ENCODE measurements around the gene NR2F2.

NR2F2 gene

DNA sequence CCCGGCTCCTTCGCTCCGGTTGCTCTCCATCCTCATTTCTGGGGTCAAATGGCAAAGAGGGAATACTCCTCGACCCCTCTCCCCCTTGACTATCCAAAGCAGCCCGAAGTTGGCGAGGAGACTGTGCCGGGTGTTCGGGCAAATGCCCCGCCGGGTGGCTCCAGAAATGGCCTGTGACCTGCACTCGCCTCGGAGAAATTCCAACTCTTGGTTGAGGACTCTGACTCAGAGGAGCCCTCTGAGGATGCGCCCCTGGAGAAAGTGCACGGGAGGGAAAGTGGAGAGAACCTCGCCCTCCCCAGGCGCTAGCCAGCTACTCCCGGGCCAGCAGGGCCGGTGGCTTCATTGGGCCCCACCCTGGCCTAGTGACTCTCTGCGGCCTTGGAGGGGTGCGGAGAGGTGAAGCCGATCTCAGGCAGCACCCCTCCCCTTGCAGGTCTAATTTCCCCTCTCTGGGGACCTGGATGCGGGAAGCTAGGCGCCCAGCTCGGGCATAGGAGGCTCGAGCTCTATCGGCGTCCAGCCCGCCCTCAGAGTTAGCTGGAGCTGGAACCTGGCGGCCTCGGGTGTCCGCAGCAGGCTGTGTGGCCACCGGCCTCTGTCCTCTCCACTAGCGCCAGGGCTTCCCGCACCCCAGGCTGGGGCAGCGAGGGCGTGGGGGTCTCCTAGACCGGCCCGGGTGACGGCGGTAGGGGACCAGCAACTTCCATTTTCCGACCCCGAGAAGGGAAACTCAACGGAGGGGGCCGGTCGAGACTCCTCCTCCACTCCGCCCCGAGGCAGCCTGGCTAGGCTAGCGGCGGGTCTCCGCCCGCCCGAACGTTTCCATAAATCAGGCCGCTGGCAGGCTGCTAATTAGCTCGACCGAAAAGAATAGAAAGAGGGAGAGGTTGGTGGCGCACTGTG, 29.4 kb downstream of the NR2F2 start:
- in situ Hi-C loops (cut with MboI; ENCODE audit: low pct_unique_long_range_greater_than_20kb, low sequenced_read_pairs, unreplicated experiment) = no loop called here
- TF ChIP-seq, protein P1, sequence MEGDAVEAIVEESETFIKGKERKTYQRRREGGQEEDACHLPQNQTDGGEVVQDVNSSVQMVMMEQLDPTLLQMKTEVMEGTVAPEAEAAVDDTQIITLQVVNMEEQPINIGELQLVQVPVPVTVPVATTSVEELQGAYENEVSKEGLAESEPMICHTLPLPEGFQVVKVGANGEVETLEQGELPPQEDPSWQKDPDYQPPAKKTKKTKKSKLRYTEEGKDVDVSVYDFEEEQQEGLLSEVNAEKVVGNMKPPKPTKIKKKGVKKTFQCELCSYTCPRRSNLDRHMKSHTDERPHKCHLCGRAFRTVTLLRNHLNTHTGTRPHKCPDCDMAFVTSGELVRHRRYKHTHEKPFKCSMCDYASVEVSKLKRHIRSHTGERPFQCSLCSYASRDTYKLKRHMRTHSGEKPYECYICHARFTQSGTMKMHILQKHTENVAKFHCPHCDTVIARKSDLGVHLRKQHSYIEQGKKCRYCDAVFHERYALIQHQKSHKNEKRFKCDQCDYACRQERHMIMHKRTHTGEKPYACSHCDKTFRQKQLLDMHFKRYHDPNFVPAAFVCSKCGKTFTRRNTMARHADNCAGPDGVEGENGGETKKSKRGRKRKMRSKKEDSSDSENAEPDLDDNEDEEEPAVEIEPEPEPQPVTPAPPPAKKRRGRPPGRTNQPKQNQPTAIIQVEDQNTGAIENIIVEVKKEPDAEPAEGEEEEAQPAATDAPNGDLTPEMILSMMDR (IDR thresholded peaks at IDR 0.05; ENCODE audit: extremely low read depth, insufficient read depth, missing control alignments) = no peak
- no peak for DNase-seq (ENCODE audit: low spot score)

DNA sequence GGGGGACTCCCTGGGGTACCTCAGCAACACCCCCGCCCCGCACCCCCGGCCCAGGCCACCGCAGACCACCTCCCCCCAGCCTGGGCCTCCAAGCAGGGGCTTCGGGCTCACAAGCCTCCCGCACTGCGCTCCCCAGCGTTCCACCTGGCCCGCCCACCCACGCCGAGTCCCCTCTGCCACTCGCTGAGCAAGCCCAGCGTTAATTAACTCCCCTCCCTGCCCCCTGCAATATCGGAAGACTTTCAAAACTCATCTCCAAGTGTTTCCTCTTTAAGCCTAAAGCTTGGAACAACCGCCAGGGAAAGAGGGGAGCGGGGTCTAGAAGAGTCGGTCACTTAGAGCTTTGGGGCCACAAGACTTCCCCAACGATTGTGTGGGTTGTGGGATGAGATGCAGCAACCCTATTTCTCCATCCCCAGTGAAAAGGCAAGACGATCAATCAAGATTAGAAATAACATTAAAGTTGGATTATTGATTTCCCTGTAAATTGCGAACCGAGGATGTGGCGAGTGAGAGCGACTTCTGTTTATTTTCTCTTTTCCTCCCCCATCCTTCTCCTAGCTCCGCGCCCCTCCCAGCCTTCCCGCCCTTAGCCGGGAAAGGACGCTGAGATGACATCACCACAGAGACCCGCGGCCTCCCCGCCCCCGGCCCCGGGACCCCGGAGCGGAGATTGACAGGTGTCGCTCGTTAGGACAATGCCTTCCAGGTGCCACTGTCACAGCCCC, 30.2 kb downstream of the NR2F2 start:
- TF ChIP-seq, protein P1 (IDR thresholded peaks at IDR 0.05; ENCODE audit: extremely low read depth, insufficient read depth, missing control alignments) = no peak
- DNase-seq (ENCODE audit: low spot score) = peak; percentile 32
- in situ Hi-C loops (cut with MboI; ENCODE audit: low pct_unique_long_range_greater_than_20kb, low sequenced_read_pairs, unreplicated experiment) = no loop called here

DNA sequence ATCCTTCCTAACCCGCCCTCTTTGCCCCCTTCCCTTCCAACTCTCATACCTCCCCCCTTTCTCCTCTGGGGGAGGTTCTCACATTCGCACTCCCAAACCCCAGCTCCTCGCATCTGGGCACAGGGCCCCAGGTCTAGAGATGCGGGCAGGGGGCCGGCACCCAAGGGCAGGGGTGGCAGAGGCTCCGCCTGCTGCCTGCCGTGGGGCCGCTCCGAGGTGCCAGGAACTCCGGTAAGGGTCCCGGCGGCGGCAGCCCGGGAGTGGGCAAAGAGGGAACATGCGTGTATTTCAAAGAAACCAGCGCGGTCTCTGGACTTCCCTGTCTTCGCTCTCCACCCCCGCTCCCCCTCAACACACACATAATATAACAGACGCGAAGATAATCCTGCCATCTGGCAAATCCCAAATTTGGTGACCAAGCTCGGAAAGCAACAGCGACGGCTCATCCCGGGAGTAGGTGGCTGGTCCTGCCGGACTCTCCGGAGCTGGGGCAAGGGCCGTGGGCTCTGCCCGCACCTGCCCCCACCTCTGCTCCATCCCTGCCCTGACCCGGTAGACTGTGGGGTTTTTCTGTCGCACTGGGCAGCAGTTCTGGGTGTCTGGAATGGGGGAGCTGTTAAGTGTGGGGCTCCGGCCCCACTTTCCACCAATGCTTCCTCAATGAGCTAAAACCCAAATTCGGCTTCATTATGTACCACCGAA, 31.0 kb downstream of the NR2F2 start:
- in situ Hi-C loops (cut with MboI; ENCODE audit: low pct_unique_long_range_greater_than_20kb, low sequenced_read_pairs, unreplicated experiment) = no loop called here
- TF ChIP-seq, protein P1 (IDR thresholded peaks at IDR 0.05; ENCODE audit: extremely low read depth, insufficient read depth, missing control alignments) = no peak
- peak; percentile 27 for DNase-seq (ENCODE audit: low spot score)

DNA sequence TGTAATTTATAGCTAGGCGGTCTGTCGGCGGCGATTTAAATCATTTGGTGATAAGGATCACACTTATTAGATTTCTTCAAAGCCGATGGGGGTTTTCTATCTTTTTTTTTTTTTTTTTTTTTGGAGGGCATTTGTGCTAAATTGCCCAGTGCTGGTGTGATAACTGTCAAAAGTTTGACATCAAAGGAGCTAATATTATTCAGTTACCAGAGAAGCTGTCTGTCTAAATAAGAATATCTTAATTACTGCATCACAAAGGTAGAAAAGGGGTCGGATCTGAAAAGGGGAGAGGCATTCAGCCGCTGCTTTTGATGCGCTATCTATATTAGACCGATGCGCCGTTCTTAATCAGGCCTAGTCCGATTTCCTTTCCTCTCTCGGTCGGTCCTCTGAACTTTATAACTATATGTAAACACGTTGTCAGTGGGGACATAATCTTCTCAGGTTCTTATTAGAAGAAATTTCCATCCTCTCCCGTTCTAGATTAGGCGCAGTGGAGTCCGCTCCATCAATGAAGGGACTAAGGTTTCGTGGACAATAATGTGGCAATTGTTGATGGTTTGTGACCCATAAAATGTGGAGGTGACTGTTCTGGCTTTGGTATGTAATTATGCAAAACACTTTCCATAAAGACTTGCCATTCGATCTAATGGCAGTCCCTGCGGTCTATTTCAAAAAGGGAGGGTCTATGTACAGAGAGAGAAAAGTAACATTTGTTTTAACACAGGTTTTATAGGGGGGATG, 31.7 kb downstream of the NR2F2 start:
- peak; percentile 36 for DNase-seq (ENCODE audit: low spot score)
- in situ Hi-C loops (cut with MboI; ENCODE audit: low pct_unique_long_range_greater_than_20kb, low sequenced_read_pairs, unreplicated experiment) = no loop called here
- TF ChIP-seq, protein P1 (IDR thresholded peaks at IDR 0.05; ENCODE audit: extremely low read depth, insufficient read depth, missing control alignments) = no peak

DNA sequence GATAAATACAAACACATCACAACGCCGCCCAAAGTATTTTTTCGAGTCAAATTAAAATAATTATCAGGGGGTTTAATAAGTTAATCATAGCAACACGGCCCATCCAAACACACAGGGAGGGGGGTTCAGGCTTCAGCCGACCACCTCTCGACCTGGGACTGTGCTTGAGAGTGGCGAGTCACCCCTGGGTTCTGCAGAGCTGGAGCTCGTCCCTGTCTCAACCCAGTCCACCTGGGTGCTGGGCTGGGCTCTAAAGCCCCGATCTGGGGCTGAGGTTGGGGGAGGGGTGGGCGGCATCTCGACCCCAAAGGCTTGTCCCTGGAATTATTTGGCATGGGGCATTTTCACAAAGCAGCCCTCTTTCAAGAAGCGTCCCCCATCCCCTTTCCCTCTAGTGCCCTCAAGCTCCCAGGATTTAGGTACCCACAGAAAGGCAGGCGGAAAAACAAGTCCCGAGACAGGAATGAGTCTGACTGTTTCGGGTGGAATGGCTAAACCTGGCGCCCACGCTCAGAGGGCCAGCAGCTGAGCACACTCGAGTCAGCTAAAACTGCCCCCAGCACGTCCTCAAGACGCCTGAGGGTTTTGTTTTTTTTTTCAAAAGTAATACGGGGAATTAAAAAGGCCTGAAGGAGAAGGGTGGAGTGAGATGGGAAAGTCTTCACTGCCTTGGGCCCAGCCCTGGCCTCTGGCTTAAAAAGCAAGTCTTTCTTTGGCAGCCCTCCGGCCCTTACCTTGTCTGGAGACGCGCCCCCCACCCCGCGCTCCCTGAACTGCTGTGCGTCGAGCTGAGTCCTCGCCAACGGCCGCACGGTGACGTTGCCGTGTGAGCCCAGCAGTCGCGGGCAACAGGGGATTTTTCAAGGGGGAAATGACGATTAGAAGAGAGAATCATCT, 32.5 kb downstream of the NR2F2 start:
- DNase-seq (ENCODE audit: low spot score) = peak; percentile 51
- TF ChIP-seq, protein P1 (IDR thresholded peaks at IDR 0.05; ENCODE audit: extremely low read depth, insufficient read depth, missing control alignments) = no peak
- in situ Hi-C loops (cut with MboI; ENCODE audit: low pct_unique_long_range_greater_than_20kb, low sequenced_read_pairs, unreplicated experiment) = no loop called here
